ENCODE measurements around the gene TRAK2. TPM values are rescaled to one million over a fixed set of nuclear protein-coding genes. Genes with fewer than 3 reads are reported as not detected.
"Not testable (repeated sequence)": the region's sequence is repeated elsewhere in the genome, so short reads cannot be mapped to it uniquely, and the experiment has no call there.

The TRAK2 gene
- total RNA-seq, 2 donors from 2014 or later = 16.9 to 18.9 TPM

DNA sequence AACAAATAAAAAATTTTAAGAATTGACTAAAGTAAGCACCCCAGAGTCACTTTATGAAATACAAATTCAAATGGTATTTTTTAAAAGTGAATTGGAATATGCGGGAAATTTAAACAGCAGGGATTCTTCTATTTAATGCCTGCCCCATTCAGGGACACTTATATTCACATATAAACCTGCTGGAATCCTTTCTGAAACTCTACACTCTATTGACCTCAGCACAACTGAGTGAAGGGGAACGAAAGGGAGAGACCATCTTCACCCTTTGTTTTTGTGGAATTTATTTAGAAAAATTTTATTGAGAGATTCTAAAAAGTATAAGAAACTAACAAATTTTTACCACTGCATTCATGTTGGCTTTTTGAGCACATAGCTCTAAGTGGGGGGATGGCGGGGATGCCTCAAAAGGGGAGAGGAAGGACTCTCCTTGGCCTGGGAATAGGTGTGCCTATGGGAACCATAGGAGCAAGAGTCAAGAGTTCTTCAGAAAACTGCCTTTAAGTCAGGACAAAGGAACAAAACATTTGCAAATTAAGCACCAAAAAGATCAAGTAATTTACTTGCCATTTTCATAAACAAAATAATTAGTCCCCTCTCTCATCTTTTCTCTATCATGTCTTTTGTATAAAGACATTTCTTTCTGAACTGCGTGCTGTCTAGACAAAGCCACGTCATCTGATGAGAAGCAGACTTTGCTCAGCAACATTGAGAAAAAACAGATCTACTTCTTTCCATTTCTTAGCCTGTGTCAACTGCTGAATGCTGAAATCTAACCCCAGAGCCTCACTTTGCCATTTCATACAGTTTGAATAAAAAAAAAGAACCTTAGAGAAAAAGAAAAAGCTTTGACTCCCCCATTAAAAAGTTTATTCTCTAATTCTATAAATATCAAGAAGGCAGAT, 72.5 kb downstream of the TRAK2 start:
- no peak for TF ChIP-seq POLR2AphosphoS5 (IDR thresholded peaks at IDR 0.05)
- TF ChIP-seq, protein P1, sequence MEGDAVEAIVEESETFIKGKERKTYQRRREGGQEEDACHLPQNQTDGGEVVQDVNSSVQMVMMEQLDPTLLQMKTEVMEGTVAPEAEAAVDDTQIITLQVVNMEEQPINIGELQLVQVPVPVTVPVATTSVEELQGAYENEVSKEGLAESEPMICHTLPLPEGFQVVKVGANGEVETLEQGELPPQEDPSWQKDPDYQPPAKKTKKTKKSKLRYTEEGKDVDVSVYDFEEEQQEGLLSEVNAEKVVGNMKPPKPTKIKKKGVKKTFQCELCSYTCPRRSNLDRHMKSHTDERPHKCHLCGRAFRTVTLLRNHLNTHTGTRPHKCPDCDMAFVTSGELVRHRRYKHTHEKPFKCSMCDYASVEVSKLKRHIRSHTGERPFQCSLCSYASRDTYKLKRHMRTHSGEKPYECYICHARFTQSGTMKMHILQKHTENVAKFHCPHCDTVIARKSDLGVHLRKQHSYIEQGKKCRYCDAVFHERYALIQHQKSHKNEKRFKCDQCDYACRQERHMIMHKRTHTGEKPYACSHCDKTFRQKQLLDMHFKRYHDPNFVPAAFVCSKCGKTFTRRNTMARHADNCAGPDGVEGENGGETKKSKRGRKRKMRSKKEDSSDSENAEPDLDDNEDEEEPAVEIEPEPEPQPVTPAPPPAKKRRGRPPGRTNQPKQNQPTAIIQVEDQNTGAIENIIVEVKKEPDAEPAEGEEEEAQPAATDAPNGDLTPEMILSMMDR (IDR thresholded peaks at IDR 0.05) = no peak
- no peak for TF ChIP-seq POLR2A (IDR thresholded peaks at IDR 0.05)

DNA sequence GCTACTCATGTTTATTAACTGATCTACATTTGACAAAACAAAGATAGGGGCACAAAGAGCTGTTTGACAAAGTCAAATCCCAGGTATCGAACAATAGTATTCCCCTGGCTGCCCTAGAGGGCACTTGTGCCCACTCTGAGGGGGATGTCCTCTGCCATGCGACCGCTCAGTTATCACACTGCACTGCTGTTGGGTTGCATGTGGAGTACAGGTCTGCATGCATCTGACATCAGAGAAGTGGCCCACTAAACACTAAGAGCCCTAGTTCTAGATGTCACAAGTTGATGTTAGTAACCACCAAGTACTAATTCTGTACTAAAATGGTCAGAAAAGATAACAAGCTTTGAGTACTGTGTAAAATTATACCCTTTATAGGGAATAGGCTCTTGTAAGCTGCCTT, 74.0 kb downstream of the TRAK2 start:
- no peaks in the 10 kb centered on the region for H3K36me3 ChIP-seq
- intact Hi-C loops (cut with DNase I) = no loop called here
- WGBS = 92% methylated on average over 3 of the region's 3 CpGs
- TF ChIP-seq POLR2AphosphoS5 (IDR thresholded peaks at IDR 0.05) (no peak), POLR2A (IDR thresholded peaks at IDR 0.05) (no peak)
- TF ChIP-seq, protein P1 (IDR thresholded peaks at IDR 0.05) = no peak
- H3K4me3 ChIP-seq = no peak overlapping the region
- DNase-seq (ENCODE audit: low spot score) = no peak
- no peaks in the 10 kb centered on the region for H3K4me1 ChIP-seq (replicated peaks)
- H3K27me3 ChIP-seq (replicated peaks; ENCODE audit: insufficient read depth) = no peaks in the 10 kb centered on the region
- no peak overlapping the region for H3K27ac ChIP-seq
- no peaks in the 10 kb centered on the region for H3K9me3 ChIP-seq

More for the DNA sequence above, 72.5 kb downstream of the TRAK2 start:
- no peak overlapping the region for H3K4me3 ChIP-seq
- H3K27ac ChIP-seq = no peak overlapping the region
- DNase-seq (ENCODE audit: low spot score) = no peak
- no peaks in the 10 kb centered on the region for H3K9me3 ChIP-seq
- H3K36me3 ChIP-seq = no peaks in the 10 kb centered on the region
- H3K27me3 ChIP-seq (replicated peaks; ENCODE audit: insufficient read depth) = no peaks in the 10 kb centered on the region
- no peaks in the 10 kb centered on the region for H3K4me1 ChIP-seq (replicated peaks)
- intact Hi-C loops (cut with DNase I) = no loop called here
- WGBS = 88% methylated on average over 5 of the region's 5 CpGs

DNA sequence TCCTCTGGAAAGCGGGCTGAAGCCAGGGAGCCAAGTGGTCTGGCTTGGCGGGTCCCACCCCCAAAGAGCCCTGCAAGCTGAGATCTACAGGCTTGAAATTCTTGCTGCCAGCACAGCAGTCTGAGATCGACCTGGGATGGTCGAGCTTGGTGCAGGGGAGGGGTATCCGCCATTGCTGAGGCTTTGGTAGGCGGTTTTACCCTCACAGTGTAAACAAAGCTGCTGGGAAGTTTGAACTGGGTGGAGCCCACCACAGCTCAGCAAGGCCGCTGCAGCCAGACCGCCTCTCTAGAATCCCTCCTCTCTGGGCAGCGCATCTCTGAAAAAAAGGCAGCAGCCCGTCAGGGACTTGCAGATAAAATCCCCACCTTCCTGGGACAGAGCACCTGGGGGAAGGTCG, 81.5 kb downstream of the TRAK2 start:
- no peak overlapping the region for H3K4me3 ChIP-seq
- TF ChIP-seq POLR2A (IDR thresholded peaks at IDR 0.05) (no peak), POLR2AphosphoS5 (IDR thresholded peaks at IDR 0.05) (no peak)
- TF ChIP-seq, protein P1 (IDR thresholded peaks at IDR 0.05) = no peak
- no peaks in the 10 kb centered on the region for H3K27me3 ChIP-seq (replicated peaks; ENCODE audit: insufficient read depth)
- H3K4me1 ChIP-seq (replicated peaks) = no peaks in the 10 kb centered on the region
- DNase-seq (ENCODE audit: low spot score) = no peak
- H3K27ac ChIP-seq = no peak overlapping the region
- intact Hi-C loops (cut with DNase I) = no loop called here
- 78% methylated on average over 11 of the region's 11 CpGs for WGBS
- H3K9me3 ChIP-seq = no peaks in the 10 kb centered on the region
- no peaks in the 10 kb centered on the region for H3K36me3 ChIP-seq

DNA sequence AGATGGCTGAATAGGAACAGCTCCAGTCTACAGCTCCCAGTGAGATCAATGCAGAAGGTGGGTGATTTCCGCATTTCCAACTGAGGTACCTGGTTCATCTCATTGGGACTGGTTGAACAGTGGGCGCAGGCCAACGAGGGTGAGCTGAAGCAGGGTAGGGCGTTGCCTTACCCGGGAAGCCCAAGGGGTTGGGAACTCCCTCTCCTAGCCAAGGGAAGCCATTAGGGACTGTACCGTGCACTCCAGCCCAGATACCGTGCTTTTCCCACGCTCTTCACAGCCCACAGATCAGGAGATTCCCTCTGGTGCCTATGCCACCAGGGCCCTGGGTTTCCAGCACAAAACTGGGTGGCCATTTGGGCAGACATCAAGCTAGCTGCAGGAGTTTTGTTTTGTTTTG, 81.9 kb downstream of the TRAK2 start:
- whole genome bisulfite sequencing = 96% methylated on average over 8 of the region's 8 CpGs
- H3K27me3 ChIP-seq (replicated peaks; ENCODE audit: insufficient read depth); H3K27ac ChIP-seq; H3K9me3 ChIP-seq; H3K4me1 ChIP-seq (replicated peaks); H3K36me3 ChIP-seq; intact Hi-C loops (cut with DNase I); H3K4me3 ChIP-seq; DNase-seq (ENCODE audit: low spot score): not testable (repeated sequence)

DNA sequence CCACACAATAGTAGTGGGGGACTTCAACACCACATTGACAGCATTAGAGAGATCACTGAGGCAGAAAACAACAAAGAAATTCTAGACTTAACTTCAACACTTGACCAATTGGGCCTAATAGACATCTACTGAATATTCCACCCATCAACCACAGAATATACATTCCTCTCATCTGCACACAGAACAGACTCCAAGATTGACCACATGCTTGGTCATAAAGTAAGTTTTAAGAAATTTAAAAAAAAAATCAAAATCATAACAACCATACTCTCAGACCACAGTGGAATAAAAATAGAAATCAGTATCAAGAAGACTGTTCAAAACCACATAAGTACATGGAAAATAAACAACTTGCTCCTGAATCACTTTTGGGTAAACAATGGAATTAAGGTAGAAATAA, 85.1 kb downstream of the TRAK2 start:
- TF ChIP-seq, protein P1 (IDR thresholded peaks at IDR 0.05) = no peak
- TF ChIP-seq POLR2AphosphoS5 (IDR thresholded peaks at IDR 0.05) (no peak), POLR2A (IDR thresholded peaks at IDR 0.05) (no peak)
- intact Hi-C loops (cut with DNase I) = no loop called here
- no peaks in the 10 kb centered on the region for H3K9me3 ChIP-seq
- H3K36me3 ChIP-seq = no peaks in the 10 kb centered on the region
- no peak overlapping the region for H3K27ac ChIP-seq
- no peak for DNase-seq (ENCODE audit: low spot score)
- H3K4me1 ChIP-seq (replicated peaks) = no peaks in the 10 kb centered on the region
- H3K4me3 ChIP-seq = no peak overlapping the region
- no peaks in the 10 kb centered on the region for H3K27me3 ChIP-seq (replicated peaks; ENCODE audit: insufficient read depth)
